Fibroblast of skin of abdomen (primary cell): ENCODE measurements around the gene KCND2.

Experiments
- DNase-seq: peaks from one replicate; pipeline ENCODE4 v3.0.0-alpha.2; 2013

KCND2 gene

GRCh38 chr7:120709972-120710320, 437.0 kb downstream of the KCND2 start:
- no peak for DNase-seq

GRCh38 chr7:120714945-120715344, 442.0 kb downstream of the KCND2 start:
- no peak for DNase-seq

- no peak for DNase-seq
These were observed 443.3 kb downstream of the KCND2 start for GRCh38 chr7:120716307-120716706.

- no peak for DNase-seq
These were observed 444.2 kb downstream of the KCND2 start for GRCh38 chr7:120717166-120717565.

GRCh38 chr7:120718361-120718760, 445.4 kb downstream of the KCND2 start:
- DNase-seq = no peak

- DNase-seq = no peak
These were observed 447.3 kb downstream of the KCND2 start for GRCh38 chr7:120720317-120720716.

GRCh38 chr7:120723465-120724385, 450.8 kb downstream of the KCND2 start:
- DNase-seq = no peak

GRCh38 chr7:120724448-120724847, 451.5 kb downstream of the KCND2 start:
- DNase-seq = no peak

GRCh38 chr7:120724955-120725354, 452.0 kb downstream of the KCND2 start:
- no peak for DNase-seq

- peak; percentile 37 for DNase-seq
These were observed 452.5 kb downstream of the KCND2 start for GRCh38 chr7:120725376-120726039.

- peak; percentile 10 for DNase-seq
These were observed 456.3 kb downstream of the KCND2 start for GRCh38 chr7:120729245-120729644.

- DNase-seq = no peak
These were observed 458.3 kb downstream of the KCND2 start for GRCh38 chr7:120731271-120731670.

- DNase-seq = no peak
These were observed 459.3 kb downstream of the KCND2 start for GRCh38 chr7:120732256-120732655.

GRCh38 chr7:120733143-120733542, 460.2 kb downstream of the KCND2 start:
- peak; percentile 37 for DNase-seq

- DNase-seq = no peak
These were observed 460.9 kb downstream of the KCND2 start for GRCh38 chr7:120733835-120734234.

GRCh38 chr7:120735791-120736190, 462.8 kb downstream of the KCND2 start:
- DNase-seq = peak; percentile 4

- no peak for DNase-seq
These were observed 465.8 kb downstream of the KCND2 start for GRCh38 chr7:120738816-120739215.

- DNase-seq = no peak
These were observed 467.4 kb downstream of the KCND2 start for GRCh38 chr7:120740348-120740747.

GRCh38 chr7:120741371-120742042, 468.5 kb downstream of the KCND2 start:
- no peak for DNase-seq

- DNase-seq = no peak
These were observed 469.4 kb downstream of the KCND2 start for GRCh38 chr7:120742372-120742771.

GRCh38 chr7:120743128-120743527, 470.2 kb downstream of the KCND2 start:
- no peak for DNase-seq

GRCh38 chr7:120760050-120760449, 487.1 kb downstream of the KCND2 start:
- DNase-seq = no peak

GRCh38 chr7:120760851-120761250, 487.9 kb downstream of the KCND2 start:
- no peak for DNase-seq
